K562 treated with DMSO at 1 percent for 48 hours (cell line): Measurements from ENCODE around the gene RPL26. TPM values are rescaled to one million over a fixed set of nuclear protein-coding genes. Genes with fewer than 3 reads are reported as not detected.

Experiments used
- total RNA-seq: library from RNA; unstranded; fragments of 300-600 nt; gene quantifications from 2 replicates; pipeline ENCODE4 v1.2.3, GENCODE V29; 2022; ENCODE audit warnings: low replicate concordance; ENCODE audit errors: extremely low read depth

RPL26 gene
- 1,797 TPM in 1 of 2 replicates, not detected in the other for total RNA-seq

GRCh38 chr17:8383143-8383822 is at the start of gene RPL26:
Gene RPL26 (minus strand): TSS chr17:8383193. CDS start chr17:8382310, 883 bp downstream.

GRCh38 chr17:8397636-8398035 is 14.6 kb upstream of the RPL26 start, which contains the start of gene RNF222:
Gene RNF222 (minus strand): TSS chr17:8397827. CDS start chr17:8393461, 4,366 bp downstream.

GRCh38 chr17:8376271-8377067 is 6.5 kb downstream of the RPL26 start, which contains the start of gene KRABD2:
Gene KRABD2 (minus strand): TSS chr17:8376704.

GRCh38 chr17:8339540-8339939 is 43.5 kb downstream of the RPL26 start, which contains the start of gene ODF4:
Gene ODF4 (plus strand): TSS chr17:8339840. CDS start chr17:8340052, 212 bp downstream.

Other genes with a start within 250 kb of the RPL26 start
- gene PER1, start 230.8 kb downstream of the RPL26 start, total RNA-seq: not detected in 2 replicates
- gene VAMP2, start 220.2 kb downstream of the RPL26 start, total RNA-seq: not detected in 2 replicates
- gene TMEM107, start 206.8 kb downstream of the RPL26 start, total RNA-seq: not detected in 2 replicates
- not detected in 2 replicates for gene BORCS6, start 193.0 kb downstream of the RPL26 start, total RNA-seq
- not detected in 2 replicates for gene AURKB, start 172.6 kb downstream of the RPL26 start, total RNA-seq
- gene CTC1, start 135.1 kb downstream of the RPL26 start, total RNA-seq: not detected in 2 replicates
- not detected in 2 replicates for gene PFAS, start 133.9 kb downstream of the RPL26 start, total RNA-seq
- gene RANGRF, start 94.5 kb downstream of the RPL26 start, total RNA-seq: not detected in 2 replicates
- gene SLC25A35, start 87.8 kb downstream of the RPL26 start, total RNA-seq: not detected in 2 replicates
- gene ARHGEF15, start 73.0 kb downstream of the RPL26 start, total RNA-seq: not detected in 2 replicates
- not detected in 2 replicates for gene ODF4, start 43.4 kb downstream of the RPL26 start, total RNA-seq
- gene RNF222, start 14.6 kb upstream of the RPL26 start, total RNA-seq: not detected in 2 replicates
- not detected in 2 replicates for gene NDEL1, start 52.7 kb upstream of the RPL26 start, total RNA-seq
- not detected in 2 replicates for gene MYH10, start 247.5 kb upstream of the RPL26 start, total RNA-seq